ENCODE results near the gene CRNN. TPM values are rescaled to one million over a fixed set of nuclear protein-coding genes. Genes with fewer than 3 reads are reported as not detected.

Gene CRNN
- total RNA-seq, 1 experiment from 2014 or later = not detected

Other genes starting within 250 kb of the CRNN start
- gene HRNR, start 190.1 kb downstream of the CRNN start, total RNA-seq (2014; rRNA removed) = not detected in 2 replicates
- gene FLG, start 89.0 kb downstream of the CRNN start, total RNA-seq (2014; rRNA removed) = under 0.01 TPM in 1 of 2 replicates, not detected in the other
- not detected in 2 replicates for gene FLG2, start 54.3 kb downstream of the CRNN start, total RNA-seq (2014; rRNA removed)
- gene LCE5A, start 96.5 kb upstream of the CRNN start, total RNA-seq (2014; rRNA removed) = not detected in 2 replicates
- not detected in 2 replicates for gene CRCT1, start 100.2 kb upstream of the CRNN start, total RNA-seq (2014; rRNA removed)
- gene LCE3E, start 152.5 kb upstream of the CRNN start, total RNA-seq (2014; rRNA removed) = not detected in 2 replicates
- gene LCE3D, start 166.3 kb upstream of the CRNN start, total RNA-seq (2014; rRNA removed) = 0.32 and 0.69 TPM in 2 replicates
- gene LCE3C, start 186.0 kb upstream of the CRNN start, total RNA-seq (2014; rRNA removed) = not detected in 2 replicates
- gene LCE3B, start 199.5 kb upstream of the CRNN start, total RNA-seq (2014; rRNA removed) = not detected in 2 replicates
- gene LCE3A, start 208.8 kb upstream of the CRNN start, total RNA-seq (2014; rRNA removed) = not detected in 2 replicates
- not detected in 2 replicates for gene LCE2D, start 249.1 kb upstream of the CRNN start, total RNA-seq (2014; rRNA removed)

Measured in LHCN-M2 (cell line).